Activated CD4-positive, alpha-beta T cell treated with anti-CD3 and anti-CD28 coated beads, Interleukin-2, amount 50 U/mL, for 16 hours (primary cell): Measurements from ENCODE around the gene MCTP1.
A peak's percentile ranks its signal among the peaks of the same experiment; 100 is the strongest.

Experiments
- DNase-seq: peaks from one replicate; pipeline ENCODE4 v3.0.0-alpha.2; 2020

Gene MCTP1

DNA sequence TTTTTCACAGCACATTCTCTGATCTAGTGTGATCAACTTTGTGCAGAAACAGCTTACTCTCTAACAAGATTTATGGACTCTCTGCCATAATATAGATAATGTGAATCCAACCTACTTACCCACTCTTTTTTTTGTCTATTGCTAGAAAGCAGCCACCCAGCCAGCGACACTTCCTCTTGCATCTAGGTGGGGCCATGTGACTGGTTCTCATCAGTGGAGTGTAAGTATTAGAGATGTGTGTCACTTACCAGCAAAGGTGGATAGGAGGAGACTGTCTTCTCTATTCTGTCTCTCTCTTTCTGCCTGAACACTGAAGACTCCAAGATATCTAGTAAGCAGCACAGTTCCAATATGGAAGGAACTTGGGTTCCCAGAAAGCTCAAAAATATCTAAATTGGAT, 174.8 kb downstream of the MCTP1 start:
- no peak for DNase-seq

DNA sequence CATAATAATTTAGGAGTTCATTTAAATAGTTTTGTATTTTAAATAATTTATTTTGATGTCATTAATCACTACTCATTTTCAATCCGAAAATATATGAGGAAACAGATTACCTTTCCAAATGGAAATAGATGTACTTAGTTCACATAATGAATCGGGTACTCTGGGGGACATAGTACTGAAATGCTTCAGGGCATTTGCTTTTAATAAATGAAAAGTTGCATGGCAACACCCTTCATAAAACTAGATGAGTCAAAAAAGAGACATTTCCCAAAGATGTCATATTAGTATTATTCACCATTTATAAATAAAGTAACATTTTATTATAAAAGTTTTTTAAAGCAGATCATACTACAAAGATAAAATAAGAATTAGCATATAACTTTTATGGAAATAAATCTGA, 177.8 kb downstream of the MCTP1 start:
- no peak for DNase-seq

DNA sequence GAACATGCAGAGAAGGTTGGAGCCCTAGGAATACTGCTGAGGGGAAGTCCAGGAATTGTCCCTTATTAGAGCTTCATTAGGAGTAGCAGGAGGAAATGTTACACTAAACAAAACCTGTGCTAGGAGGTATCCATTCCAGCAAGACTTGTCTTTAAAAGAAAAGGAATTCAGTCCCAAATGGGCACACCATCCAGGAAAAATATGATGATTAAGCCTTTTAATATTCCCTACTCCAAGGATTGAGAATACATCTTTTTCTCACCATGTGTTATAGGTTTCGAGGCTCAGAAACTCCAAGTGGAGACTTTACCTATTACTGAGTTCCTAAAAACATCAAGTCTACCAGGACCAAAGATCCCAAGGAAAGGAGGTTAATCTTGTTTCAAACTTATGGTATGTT, 179.3 kb downstream of the MCTP1 start:
- no peak for DNase-seq

DNA sequence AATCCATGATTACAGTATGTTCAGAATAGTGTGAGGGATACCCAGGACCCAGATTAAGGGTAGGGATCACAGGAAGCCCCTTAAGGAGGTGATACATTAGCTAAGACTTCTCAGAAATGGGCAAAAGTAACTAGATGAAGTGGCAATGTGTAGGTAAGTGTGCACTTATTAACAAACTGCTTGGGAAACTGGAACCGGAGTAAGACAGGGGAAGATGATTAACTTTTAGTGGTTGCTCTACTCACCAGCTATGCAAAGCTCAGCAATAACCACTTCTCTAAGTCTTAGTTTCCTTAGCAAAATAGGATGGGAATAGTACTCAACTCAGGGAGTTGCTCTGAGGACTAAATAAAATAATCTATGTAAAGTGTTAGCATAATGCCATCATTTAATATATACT, 182.2 kb downstream of the MCTP1 start:
- DNase-seq = no peak

DNA sequence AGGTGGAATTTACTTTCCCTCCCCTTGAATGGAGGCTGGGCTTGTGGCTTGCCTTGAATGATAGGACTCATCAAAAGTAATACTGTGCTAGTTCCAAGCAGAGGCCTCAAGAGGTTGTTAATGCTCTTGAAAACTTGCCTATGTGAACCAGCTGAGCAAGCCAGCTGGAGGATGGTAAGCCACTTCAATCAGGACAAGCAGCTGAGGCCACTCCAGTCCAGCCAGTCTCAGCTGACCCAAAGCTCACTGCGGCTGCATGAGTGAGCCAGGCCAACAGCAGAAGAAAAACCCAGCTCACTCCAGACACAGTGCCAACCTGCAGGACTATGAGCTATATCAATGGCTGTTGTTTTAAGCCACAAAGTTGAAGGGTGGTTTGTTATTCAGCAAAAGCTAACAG, 182.8 kb downstream of the MCTP1 start:
- no peak for DNase-seq

DNA sequence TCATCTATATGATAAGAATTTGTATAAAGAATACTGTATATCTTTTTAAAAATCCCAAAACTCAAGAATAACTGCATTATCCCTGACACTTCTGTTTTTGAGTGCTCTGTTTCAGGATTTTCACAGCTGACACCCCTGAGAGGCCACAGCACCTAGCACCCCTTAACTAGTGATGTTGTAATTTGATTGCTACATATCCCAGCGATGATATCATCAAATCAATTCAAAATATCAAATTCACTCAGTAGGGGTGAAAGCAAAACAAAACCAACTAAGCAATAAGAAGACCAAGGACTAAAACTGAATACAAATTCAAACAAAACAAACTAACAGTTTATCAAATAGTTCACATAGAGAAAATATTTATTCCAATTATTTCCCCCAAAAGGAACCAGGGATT, 184.3 kb downstream of the MCTP1 start:
- no peak for DNase-seq

DNA sequence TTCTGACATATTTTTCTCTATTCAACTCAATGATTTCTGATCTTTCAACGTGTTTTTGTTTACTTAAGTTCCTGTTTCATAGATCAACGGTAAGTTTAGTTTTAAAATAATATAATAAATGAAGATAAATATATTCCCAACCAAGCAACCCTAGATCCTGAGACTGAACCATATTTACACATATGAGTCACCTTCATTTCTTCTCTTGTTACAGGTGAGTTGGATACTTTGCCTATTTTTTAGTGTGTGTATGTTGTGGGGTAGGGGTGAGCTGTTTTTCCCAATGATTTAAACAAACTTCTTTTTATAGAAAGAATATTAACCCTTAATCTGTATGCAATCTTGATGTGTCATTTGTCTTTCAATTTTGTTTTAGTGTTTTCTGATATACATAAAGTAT, 186.9 kb downstream of the MCTP1 start:
- no peak for DNase-seq

DNA sequence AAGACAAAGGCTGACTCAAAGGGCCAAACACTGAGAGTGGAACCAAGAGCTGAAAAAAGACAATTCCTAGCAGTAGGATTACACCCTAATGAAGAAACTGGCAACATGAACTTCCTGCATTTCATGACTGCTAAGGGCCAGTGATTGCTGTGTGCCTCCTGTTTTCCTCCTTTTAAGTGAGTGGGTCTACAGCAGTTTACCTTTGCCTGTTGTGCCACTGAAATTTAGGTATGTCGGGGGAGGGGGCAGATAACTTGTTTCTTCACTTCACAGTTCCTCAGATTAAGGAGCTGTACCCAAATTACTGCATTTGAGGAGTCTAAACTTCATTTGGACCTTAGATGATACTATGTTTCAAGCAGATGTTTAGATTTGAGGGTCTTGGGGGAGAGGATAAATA, 191.7 kb downstream of the MCTP1 start:
- DNase-seq = no peak

DNA sequence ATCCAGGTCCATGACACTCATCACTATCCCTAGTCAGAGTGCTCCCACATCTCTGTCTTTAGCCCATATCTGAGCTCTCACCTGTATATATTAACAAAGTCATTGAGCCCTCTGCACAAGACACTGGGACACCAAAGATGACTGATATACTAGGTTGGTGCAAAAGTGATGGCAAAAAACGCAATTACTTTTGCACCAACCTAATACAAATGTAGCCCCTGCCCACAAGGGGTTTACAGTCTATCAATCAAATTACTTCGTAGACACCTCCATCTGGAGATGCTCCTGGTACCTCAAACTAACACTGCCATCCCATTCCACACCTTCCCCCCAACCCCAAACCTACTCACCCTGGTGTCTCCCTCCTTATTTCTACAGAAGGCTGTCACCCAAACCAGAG, 194.1 kb downstream of the MCTP1 start:
- no peak for DNase-seq

DNA sequence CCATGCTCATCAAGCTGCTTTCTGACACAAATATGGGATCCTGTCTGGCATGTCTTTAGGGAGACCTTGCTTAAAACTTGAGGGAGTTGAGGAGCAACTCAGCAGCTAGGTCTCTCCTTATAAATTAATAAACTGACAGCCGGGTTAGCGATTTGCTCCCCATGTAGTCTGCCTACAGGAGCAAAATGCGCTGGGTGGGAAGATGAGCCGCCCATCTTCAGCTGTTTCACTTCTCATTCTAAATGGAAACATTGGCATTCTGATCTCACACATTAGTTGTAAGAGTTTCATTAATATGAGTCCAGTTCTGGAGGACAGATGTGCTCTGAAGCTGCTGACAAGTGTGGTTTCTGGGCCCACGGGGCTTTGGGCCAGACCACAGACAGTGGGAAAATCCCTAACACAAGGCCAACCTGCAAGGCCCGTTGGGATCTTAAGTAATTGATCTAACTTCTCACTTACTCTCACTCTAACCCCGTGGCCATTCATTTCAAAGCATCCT, 197.0 kb downstream of the MCTP1 start:
- DNase-seq = no peak

DNA sequence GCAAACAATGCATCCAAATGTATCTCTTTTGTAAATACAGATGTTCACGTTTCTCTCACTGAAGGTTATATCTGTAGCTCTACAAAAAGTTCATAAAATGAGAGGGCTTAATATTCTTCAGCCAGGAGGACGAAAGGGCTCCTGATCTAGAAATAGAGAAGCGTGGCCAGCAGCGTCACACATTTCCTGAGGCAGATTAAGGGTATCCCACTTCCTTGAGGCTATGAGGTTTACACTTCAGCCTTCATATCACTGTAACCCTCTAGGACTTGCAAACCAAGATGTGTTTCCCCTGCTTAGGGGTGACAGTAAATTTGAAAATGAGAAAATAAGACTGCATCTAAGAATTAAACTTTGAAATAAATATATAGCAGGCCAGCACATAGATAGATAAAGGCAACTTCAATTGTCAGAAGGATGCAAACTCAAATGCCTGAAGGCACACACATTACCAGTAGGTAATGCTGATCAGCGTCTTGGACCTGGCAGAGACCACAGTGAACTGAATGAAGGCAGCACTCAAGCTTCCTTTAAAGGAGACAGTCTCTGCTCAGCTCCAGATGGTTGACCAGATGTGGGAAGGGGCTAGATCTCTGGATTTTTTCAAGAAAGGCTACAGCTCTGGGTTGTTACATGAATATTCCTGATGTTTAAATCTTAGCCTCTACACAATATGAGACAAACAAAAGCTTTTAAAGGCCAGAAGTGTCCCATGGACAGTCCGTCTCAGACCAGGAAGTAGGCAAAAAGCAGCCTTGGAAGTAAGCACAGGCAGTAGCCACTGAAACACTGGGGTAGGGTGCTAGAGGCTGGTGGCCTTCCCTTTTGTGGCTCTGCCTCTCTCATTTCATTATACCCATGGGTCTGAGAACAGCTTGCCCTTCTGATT, 197.7 kb downstream of the MCTP1 start:
- no peak for DNase-seq

DNA sequence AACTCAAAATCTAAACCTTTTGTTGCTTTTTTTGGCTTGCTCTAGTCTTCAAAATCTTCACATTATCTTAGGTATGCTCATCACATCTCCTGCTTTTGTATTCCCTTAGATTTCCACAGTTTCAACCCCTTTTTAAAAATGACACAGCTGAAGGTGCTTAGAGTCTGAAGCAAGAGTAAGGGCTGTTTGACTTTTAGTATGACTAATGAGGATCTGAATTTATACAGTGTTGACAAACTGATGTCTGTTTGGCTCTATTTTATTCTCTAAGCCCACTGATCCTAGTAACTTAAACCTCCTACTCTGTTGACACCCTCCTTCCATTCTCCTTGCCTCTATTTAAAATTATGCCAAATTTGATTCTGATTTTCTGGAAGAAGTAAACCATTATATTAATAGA, 200.1 kb downstream of the MCTP1 start:
- no peak for DNase-seq

DNA sequence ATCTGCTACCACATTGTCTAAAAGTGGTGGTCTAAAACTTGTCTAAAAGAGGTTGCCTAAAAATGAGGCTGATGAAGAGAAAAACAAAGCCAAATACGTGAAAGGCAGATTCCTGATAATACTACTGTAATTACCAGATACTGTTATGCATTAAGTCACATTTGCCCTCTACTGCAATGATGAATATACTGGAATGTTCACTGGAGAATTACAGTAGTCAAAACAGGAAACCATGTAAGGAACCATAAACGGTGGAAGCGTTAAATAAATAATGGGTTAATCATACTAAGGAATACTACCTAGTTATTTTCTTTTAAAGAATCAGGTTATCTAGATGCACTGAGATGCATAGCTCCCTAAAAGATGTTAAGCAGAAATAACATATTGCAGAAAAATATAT, 201.3 kb downstream of the MCTP1 start:
- no peak for DNase-seq

DNA sequence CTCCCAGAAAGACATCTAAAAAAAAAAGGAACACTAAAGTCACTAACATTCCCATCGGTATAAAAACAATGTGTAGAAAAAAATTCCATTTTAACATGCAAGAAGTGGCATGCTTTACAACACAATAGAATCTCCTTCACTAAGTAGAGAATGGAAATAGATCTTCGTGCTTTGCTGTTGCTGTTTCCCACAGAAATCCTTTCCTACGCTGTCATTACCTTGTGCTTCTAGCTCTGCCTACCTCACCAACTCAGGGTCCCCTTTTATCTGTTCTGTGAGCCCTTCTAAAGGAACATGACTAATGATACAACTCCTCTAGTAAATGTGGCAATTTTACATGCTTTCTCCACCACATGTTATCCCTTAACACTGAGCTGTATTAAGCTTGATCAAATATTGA, 202.9 kb downstream of the MCTP1 start:
- DNase-seq = no peak

DNA sequence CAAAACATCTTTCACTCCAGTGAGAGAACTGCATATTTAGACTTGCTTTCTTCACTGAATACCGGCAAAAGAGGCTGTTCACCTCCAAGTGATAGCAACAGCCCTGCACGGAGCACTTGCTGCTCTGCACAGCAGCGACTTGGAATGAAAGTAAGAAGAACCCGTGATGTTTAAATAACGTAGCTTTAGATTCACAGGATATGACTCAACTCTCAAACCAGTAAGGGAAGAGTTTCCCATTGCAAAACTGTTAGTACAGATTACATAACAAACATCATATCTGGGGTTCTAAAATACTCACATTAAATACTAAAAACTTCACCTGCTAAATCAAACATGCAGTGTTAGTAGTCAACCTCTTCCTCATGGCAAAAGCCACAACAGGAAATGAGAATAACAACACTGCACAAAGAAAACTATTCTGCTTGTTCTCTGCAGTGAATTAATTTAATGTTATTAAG, 203.4 kb downstream of the MCTP1 start:
- DNase-seq = peak; percentile 76

DNA sequence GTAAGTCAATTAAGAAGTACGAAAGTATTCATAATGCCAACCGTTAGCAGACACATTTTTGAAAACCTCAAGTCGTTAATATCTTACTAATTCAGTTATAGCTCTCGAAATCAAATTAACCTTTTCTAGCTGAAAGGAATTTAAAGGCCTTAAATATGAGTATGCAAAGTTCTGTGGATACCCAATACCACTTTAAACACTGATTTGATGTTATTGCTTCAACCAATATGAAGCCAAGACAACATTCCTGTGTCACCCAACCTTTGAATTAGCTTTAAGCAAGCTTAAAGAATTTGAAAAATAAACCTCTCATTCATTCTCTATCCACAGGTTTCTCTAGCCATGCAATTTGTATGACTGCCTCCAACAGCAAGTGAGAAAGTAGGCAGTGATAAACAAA, 204.5 kb downstream of the MCTP1 start:
- no peak for DNase-seq

DNA sequence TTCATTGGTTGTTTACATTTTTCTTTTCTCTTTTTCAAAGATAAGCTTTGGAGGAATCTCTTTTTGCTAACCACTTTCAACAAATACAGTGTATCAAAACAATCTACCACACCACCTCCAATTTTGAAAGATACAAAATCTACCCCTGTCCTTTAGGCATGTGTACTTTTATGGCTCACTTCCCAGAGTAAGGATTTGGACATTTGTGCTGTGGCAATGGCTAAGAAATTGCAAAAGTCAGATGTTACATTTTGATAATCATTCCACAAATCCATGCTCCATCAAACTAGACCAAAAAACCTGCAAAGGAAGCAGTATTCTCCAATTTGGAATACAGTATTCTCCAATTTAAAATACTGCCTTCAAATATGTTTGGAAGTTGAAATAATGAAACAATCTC, 204.9 kb downstream of the MCTP1 start:
- no peak for DNase-seq

DNA sequence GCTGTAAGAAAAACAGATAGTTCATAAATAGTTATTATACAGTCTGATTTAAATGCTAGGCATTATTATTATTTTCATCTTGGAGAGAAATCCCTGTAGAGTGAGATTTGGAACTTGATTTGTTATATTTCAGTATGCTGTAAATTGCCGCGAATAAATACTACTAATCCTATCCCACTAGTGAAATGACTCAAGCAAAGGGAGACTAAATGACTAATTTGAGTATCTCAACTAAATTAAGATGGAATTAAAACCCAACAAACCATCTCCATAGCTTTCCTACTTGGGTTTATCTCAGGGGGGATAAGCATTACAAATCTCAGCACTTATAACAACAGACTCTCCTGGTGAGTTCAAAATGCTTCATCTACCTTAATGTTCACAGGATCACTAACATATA, 206.0 kb downstream of the MCTP1 start:
- no peak for DNase-seq

DNA sequence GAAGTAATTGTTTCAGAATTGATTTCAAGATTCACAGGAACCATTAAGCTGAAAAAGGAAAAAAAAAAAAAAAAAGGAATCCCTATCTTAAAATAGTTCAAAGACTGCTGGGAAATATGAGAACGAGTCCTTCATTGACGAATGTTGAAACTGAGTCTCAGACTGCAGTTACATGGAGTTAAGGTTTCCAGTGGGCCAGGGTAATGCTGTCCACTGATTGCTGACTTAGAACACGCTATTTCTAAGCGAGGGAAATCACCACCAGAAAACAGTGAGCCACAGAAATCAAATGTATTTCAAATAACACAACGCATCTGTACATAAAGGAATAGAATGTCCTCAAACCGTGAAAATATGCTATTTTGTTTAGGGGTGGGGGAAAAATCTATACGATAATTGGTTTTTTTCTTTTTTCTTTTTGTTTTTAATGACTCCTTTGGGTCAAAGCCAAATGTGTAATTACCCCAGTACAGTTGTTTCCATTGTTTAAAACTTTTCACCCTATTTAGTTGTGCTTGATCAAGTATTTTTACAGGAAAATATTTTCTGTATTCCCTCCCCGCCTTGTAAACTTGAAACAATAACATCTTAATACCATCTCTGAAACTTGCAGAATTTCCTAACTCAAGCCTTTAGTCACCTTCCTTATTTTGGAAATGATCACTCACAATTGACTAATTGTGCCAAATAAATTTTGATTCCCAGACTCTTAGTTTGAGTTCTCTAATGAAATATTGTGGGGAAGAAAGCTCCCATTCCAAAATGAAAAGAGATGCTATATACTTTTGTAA, 208.3 kb downstream of the MCTP1 start:
- no peak for DNase-seq

DNA sequence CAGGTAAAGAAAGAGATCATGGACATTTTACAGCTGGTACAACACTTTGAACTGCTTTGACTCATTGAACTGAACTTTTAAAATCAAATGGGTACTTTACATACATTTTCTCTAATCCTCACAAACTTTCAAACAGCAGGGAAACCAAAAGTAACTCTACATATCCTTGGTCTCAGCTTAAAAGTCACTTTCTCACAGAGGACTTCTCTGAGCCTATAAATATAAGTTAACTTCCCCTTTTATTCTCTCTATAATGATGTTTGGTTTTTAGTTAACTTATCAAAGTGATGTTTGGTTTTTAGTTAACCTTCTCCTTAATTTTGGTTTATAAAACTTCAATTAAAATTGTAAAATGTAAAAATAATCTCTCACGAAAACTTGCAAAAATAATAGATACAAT, 209.8 kb downstream of the MCTP1 start:
- DNase-seq = no peak

DNA sequence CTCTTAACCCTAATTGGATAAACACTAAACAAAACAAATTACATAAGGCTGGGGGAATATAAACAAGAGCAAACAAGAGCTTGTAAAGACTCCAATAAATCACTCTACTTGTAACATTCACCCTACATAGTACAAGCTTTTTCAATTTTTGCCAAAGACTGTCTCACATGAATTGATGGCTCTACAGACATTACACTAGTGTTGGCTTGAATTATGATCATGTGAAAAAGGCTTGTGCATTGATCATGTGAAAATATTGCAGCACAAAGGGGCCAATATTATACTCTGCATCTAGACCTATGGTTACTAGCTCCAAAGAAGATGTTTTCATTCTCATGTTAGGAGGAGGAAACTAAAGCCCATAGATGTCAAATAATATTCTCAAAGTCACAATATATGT, 212.6 kb downstream of the MCTP1 start:
- no peak for DNase-seq

DNA sequence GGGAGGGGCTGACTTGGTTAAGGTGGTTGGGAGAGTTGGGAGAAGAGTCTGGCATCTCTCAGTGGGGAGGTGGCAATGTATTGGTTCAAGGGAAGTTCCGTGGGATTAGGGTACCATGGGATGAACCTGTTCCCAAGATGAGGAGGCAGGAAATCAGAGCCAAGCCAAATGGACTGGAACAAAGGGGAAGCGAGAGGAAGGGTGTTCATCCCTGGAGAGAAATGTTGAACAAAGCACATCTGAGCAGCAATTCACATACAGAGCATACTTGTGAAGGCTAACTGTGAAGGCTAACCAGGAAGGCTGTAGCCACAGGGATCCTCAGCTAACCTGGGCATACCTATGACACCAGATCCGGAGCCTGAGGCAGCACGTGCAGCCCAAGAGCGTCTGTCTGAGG, 214.0 kb downstream of the MCTP1 start:
- no peak for DNase-seq

DNA sequence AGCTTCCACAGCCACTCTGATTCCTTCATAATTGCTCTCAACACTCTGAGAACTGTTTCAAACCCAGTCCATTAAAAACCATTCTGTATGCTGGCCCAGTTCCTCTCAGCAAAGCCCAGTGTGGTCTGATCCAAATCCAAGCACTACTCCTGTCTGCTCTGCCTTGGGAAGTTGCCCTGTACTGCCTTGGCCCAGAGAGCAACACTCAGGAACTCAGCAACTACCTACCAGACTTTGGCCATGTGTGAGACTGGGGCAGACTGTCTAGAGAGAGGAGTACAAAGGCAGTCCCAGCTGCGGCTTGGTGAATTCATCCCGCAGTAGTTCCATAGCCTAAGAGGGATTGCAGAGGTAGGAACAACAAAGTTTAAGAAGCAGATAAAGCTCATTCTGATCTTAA, 214.4 kb downstream of the MCTP1 start:
- DNase-seq = no peak

DNA sequence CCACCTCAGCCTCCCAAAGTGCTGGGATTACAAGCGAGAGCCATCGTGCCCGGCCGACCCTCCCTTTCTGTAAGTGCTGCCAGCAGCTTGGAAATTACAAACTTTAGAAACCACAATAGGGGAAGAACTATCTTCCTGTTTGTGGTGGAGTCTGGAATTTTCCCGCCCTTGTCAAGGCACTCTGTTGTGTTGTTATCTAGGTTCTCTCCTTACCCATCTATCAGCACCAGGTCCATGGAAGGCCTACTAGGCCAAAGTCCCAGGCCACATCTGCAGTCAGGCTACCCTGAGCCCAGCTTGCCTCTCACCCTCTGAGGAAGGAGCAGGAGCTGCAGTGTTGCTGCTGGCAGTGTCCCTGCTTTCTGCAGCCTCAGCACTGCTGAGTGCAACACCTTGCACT, 214.9 kb downstream of the MCTP1 start:
- no peak for DNase-seq
